ENCODE data around the gene DAB2.
A peak's percentile ranks its signal among the peaks of the same experiment; 100 is the strongest.

The DAB2 gene

GRCh38 chr5:39426051-39426745 is 1.4 kb upstream of the DAB2 start:
- no peaks in the 10 kb centered on the region for H3K9me3 Mint-ChIP-seq
- H3K36me3 Mint-ChIP-seq (ENCODE audit: insufficient read depth) = no peaks in the 10 kb centered on the region
- no peak overlapping the region for H3K4me3 Mint-ChIP-seq
- no peak overlapping the region for H3K27ac Mint-ChIP-seq
- peaks cover 23 to 60% of the 10 kb centered on the region in 2 donors for H3K27me3 Mint-ChIP-seq
- ATAC-seq (replicated peaks) (no peak), DNase-seq (no peak)
- H3K4me1 Mint-ChIP-seq (ENCODE audit: low read depth in 2 of 2) = peaks cover 0 to 4% of the 10 kb centered on the region in 2 donors

GRCh38 chr5:39423331-39423751 is 1.4 kb downstream of the DAB2 start:
- peaks cover 14 to 35% of the 10 kb centered on the region in 2 donors for H3K27me3 Mint-ChIP-seq
- ATAC-seq (replicated peaks) (no peak), DNase-seq (no peak)
- no peak overlapping the region for H3K27ac Mint-ChIP-seq
- H3K4me3 Mint-ChIP-seq = peak overlapping the region in 1 of 2 donors; percentile 85
- no peaks in the 10 kb centered on the region for H3K36me3 Mint-ChIP-seq (ENCODE audit: insufficient read depth)
- H3K9me3 Mint-ChIP-seq = no peaks in the 10 kb centered on the region
- H3K4me1 Mint-ChIP-seq (ENCODE audit: low read depth in 2 of 2) = peaks cover 0 to 4% of the 10 kb centered on the region in 2 donors

- H3K27ac Mint-ChIP-seq = no peak overlapping the region
- H3K4me3 Mint-ChIP-seq = no peak overlapping the region
- peaks cover 14 to 31% of the 10 kb centered on the region in 2 donors for H3K27me3 Mint-ChIP-seq
- peaks cover 0 to 4% of the 10 kb centered on the region in 2 donors for H3K4me1 Mint-ChIP-seq (ENCODE audit: low read depth in 2 of 2)
- ATAC-seq (replicated peaks) = no peak
- DNase-seq = no peak
- no peaks in the 10 kb centered on the region for H3K36me3 Mint-ChIP-seq (ENCODE audit: insufficient read depth)
- no peaks in the 10 kb centered on the region for H3K9me3 Mint-ChIP-seq
Observed at GRCh38 chr5:39422728-39423285, 2.0 kb downstream of the DAB2 start.

- Mint-ChIP-seq H3K9me3 (no peaks in the 10 kb centered on the region), H3K4me1 (ENCODE audit: low read depth in 2 of 2) (peaks cover 0 to 4% of the 10 kb centered on the region in 2 donors), H3K4me3 (no peak overlapping the region), H3K27ac (no peak overlapping the region), H3K36me3 (ENCODE audit: insufficient read depth) (no peaks in the 10 kb centered on the region), H3K27me3 (peaks cover 7 to 24% of the 10 kb centered on the region in 2 donors)
- DNase-seq (no peak), ATAC-seq (replicated peaks) (no peak)
Observed at GRCh38 chr5:39422036-39422606, 2.7 kb downstream of the DAB2 start.

GRCh38 chr5:39420482-39421145 is 4.2 kb downstream of the DAB2 start:
- no peak overlapping the region for H3K4me3 Mint-ChIP-seq
- H3K9me3 Mint-ChIP-seq = no peaks in the 10 kb centered on the region
- ATAC-seq (replicated peaks) (no peak), DNase-seq (no peak)
- peaks cover 0 to 4% of the 10 kb centered on the region in 2 donors for H3K4me1 Mint-ChIP-seq (ENCODE audit: low read depth in 2 of 2)
- H3K27me3 Mint-ChIP-seq = peaks cover 9 to 21% of the 10 kb centered on the region in 2 donors
- peak overlapping the region in 1 of 2 donors; percentile 44 for H3K27ac Mint-ChIP-seq
- H3K36me3 Mint-ChIP-seq (ENCODE audit: insufficient read depth) = no peaks in the 10 kb centered on the region

GRCh38 chr5:39419796-39420195 is 5.0 kb downstream of the DAB2 start:
- Mint-ChIP-seq H3K9me3 (no peaks in the 10 kb centered on the region), H3K4me1 (ENCODE audit: low read depth in 2 of 2) (no peaks in the 10 kb centered on the region), H3K4me3 (no peak overlapping the region), H3K27me3 (peaks cover 10 to 17% of the 10 kb centered on the region in 2 donors), H3K27ac (no peak overlapping the region), H3K36me3 (ENCODE audit: insufficient read depth) (no peaks in the 10 kb centered on the region)
- no peak for ATAC-seq (replicated peaks)
- DNase-seq = no peak

GRCh38 chr5:39417979-39418378 is 6.8 kb downstream of the DAB2 start:
- Mint-ChIP-seq H3K4me1 (ENCODE audit: low read depth in 2 of 2) (no peaks in the 10 kb centered on the region), H3K9me3 (no peaks in the 10 kb centered on the region), H3K27ac (no peak overlapping the region), H3K4me3 (no peak overlapping the region), H3K27me3 (peaks cover 10 to 15% of the 10 kb centered on the region in 2 donors), H3K36me3 (ENCODE audit: insufficient read depth) (no peaks in the 10 kb centered on the region)
- DNase-seq (no peak), ATAC-seq (replicated peaks) (no peak)

- H3K36me3 Mint-ChIP-seq (ENCODE audit: insufficient read depth) = no peaks in the 10 kb centered on the region
- peaks cover 10 to 38% of the 10 kb centered on the region in 2 donors for H3K27me3 Mint-ChIP-seq
- H3K9me3 Mint-ChIP-seq = no peaks in the 10 kb centered on the region
- no peak overlapping the region for H3K4me3 Mint-ChIP-seq
- DNase-seq = no peak
- H3K27ac Mint-ChIP-seq = no peak overlapping the region
- H3K4me1 Mint-ChIP-seq (ENCODE audit: low read depth in 2 of 2) = peaks cover 0 to 9% of the 10 kb centered on the region in 2 donors
- no peak for ATAC-seq (replicated peaks)
Observed at GRCh38 chr5:39415201-39415600, 9.6 kb downstream of the DAB2 start.

- DNase-seq = no peak
- ATAC-seq (replicated peaks) = no peak
- H3K4me1 Mint-ChIP-seq (ENCODE audit: low read depth in 2 of 2) = peaks cover 0 to 9% of the 10 kb centered on the region in 2 donors
Observed at GRCh38 chr5:39414426-39414825, 10.4 kb downstream of the DAB2 start.

GRCh38 chr5:39413771-39414170 is 11.0 kb downstream of the DAB2 start:
- no peak overlapping the region for H3K27ac Mint-ChIP-seq
- H3K4me1 Mint-ChIP-seq (ENCODE audit: low read depth in 2 of 2) = peaks cover 0 to 9% of the 10 kb centered on the region in 2 donors
- DNase-seq (no peak), ATAC-seq (replicated peaks) (no peak)
- H3K27me3 Mint-ChIP-seq = peaks cover 10 to 39% of the 10 kb centered on the region in 2 donors
- H3K9me3 Mint-ChIP-seq = no peaks in the 10 kb centered on the region
- no peak overlapping the region for H3K4me3 Mint-ChIP-seq
- no peaks in the 10 kb centered on the region for H3K36me3 Mint-ChIP-seq (ENCODE audit: insufficient read depth)

More at GRCh38 chr5:39414426-39414825, 10.4 kb downstream of the DAB2 start:
- H3K4me3 Mint-ChIP-seq = no peak overlapping the region
- H3K27ac Mint-ChIP-seq = no peak overlapping the region
- H3K9me3 Mint-ChIP-seq = no peaks in the 10 kb centered on the region
- H3K36me3 Mint-ChIP-seq (ENCODE audit: insufficient read depth) = no peaks in the 10 kb centered on the region
- H3K27me3 Mint-ChIP-seq = peaks cover 10 to 38% of the 10 kb centered on the region in 2 donors

- no peaks in the 10 kb centered on the region for H3K36me3 Mint-ChIP-seq (ENCODE audit: insufficient read depth)
- H3K27ac Mint-ChIP-seq = no peak overlapping the region
- ATAC-seq (replicated peaks) (no peak), DNase-seq (no peak)
- H3K27me3 Mint-ChIP-seq = peaks cover 10 to 46% of the 10 kb centered on the region in 2 donors
- H3K4me1 Mint-ChIP-seq (ENCODE audit: low read depth in 2 of 2) = peaks cover 0 to 9% of the 10 kb centered on the region in 2 donors
- no peak overlapping the region for H3K4me3 Mint-ChIP-seq
- H3K9me3 Mint-ChIP-seq = no peaks in the 10 kb centered on the region
Observed at GRCh38 chr5:39412721-39413394, 11.9 kb downstream of the DAB2 start.

GRCh38 chr5:39411985-39412384 is 12.8 kb downstream of the DAB2 start:
- peaks cover 10 to 55% of the 10 kb centered on the region in 2 donors for H3K27me3 Mint-ChIP-seq
- no peak overlapping the region for H3K4me3 Mint-ChIP-seq
- peaks cover 0 to 9% of the 10 kb centered on the region in 2 donors for H3K4me1 Mint-ChIP-seq (ENCODE audit: low read depth in 2 of 2)
- DNase-seq (no peak), ATAC-seq (replicated peaks) (no peak)
- H3K9me3 Mint-ChIP-seq = no peaks in the 10 kb centered on the region
- no peak overlapping the region for H3K27ac Mint-ChIP-seq
- no peaks in the 10 kb centered on the region for H3K36me3 Mint-ChIP-seq (ENCODE audit: insufficient read depth)

- peak overlapping the region in 1 of 2 donors; percentile 57 for H3K27ac Mint-ChIP-seq
- peak overlapping the region in 1 of 2 donors; percentile 23 for H3K4me3 Mint-ChIP-seq
- DNase-seq = no peak
- no peaks in the 10 kb centered on the region for H3K9me3 Mint-ChIP-seq
- H3K4me1 Mint-ChIP-seq (ENCODE audit: low read depth in 2 of 2) = peaks cover 0 to 9% of the 10 kb centered on the region in 2 donors
- H3K36me3 Mint-ChIP-seq (ENCODE audit: insufficient read depth) = no peaks in the 10 kb centered on the region
- H3K27me3 Mint-ChIP-seq = peaks cover 7 to 55% of the 10 kb centered on the region in 2 donors
- ATAC-seq (replicated peaks) = no peak
Observed at GRCh38 chr5:39411061-39411460, 13.7 kb downstream of the DAB2 start.
